Gastrocnemius medialis (tissue), 4 donors: ENCODE results near the gene PRKN.

ENCODE experiments used
- CTCF ChIP-seq, 5 experiments: fragments of 450-650 bp in 3 of 5; fragments of 200-600 bp in 2 of 5; sonication (generic) in 2 of 5; IDR thresholded peaks in 4 of 5; conservative IDR thresholded peaks in 1 of 5; 1 replicate in 4 of 5; 2 replicates in 1 of 5; pipeline ENCODE4 v1.5.1; 2016 to 2019; ENCODE audit warnings: antibody characterized with exemption in 5 of 5, mild to moderate bottlenecking in 3 of 5, moderate library complexity in 3 of 5
- POLR2A ChIP-seq, 2 donors: fragments of 450-650 bp; IDR thresholded peaks; one replicate each; pipeline ENCODE4 v1.6.1; 2017; ENCODE audit warnings: antibody characterized with exemption in 2 of 2, mild to moderate bottlenecking in 2 of 2, moderate library complexity in 2 of 2

DNA sequence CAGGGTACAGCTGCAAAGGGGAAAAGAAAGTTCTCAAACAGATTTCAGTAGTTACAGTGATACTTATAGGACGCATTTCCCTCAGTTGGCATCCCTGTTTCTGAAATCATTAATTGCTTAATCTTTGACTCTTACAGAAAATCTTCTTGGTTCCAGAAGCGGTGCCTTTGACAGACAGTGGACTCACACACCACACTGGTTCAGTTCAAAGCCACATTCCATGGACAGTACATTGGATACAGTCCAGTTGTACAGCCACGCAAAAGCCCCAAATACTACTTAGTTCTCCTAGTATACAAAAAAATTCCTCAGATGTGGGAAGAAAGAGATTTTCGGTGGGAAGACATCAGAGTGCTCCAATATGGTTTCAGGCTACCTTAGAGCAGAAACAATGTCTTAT is 460.4 kb downstream of the PRKN start:
- no peak for TF ChIP-seq CTCF (IDR thresholded peaks at IDR 0.05 in 4 of 5, conservative IDR thresholded peaks at IDR 0.05 in 1 of 5)
- TF ChIP-seq POLR2A (IDR thresholded peaks at IDR 0.05): no peak
